Measurements from ENCODE around the gene BMPER. TPM values are rescaled to one million over a fixed set of nuclear protein-coding genes. Genes with fewer than 3 reads are reported as not detected.

The BMPER gene
- total RNA-seq = 19.5 TPM

DNA sequence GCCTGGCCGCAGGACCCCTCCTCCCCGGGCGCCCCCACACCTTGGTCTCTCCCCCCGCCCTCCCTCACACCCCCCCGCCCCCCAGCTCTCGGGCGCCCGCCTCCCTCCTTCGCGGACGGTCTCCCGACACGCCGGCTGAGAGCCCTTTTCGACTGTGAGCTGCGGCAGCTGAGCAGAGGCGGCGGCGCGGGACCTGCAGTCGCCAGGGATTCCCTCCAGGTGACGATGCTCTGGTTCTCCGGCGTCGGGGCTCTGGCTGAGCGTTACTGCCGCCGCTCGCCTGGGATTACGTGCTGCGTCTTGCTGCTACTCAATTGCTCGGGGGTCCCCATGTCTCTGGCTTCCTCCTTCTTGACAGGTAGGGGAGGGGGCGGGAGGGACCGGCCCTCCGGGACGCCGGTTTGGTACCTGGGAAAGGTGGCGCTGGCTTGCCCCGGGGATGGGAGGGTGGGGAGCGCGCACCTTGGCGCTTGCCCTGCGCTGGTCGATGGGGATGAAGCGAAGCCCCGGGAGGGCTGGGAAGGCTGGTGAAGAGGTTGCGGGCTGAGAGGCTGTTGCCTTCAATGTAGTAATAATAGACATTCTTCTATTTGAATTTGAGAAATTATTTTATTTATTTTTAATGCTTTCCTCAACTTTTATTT, at the start of gene BMPER:
BMPER (plus strand) TSS at position 151 of the 644 bp plus-strand sequence; CDS start at position 226, 75 bp downstream.

